MG63 (cell line): ENCODE data around the gene NRXN2. TPM values are rescaled to one million over a fixed set of nuclear protein-coding genes. Genes with fewer than 3 reads are reported as not detected.

ENCODE experiments used
- DNase-seq: peaks from one replicate; pipeline ENCODE4 v3.0.0-alpha.2; 2020
- H3K27me3 ChIP-seq: fragments of 250-450 bp; sonication (Bioruptor Pico); 2 replicates; pipeline ENCODE4 v1.5.1; 2020; ENCODE audit warnings: mild to moderate bottlenecking, moderate library complexity
- H3K36me3 ChIP-seq: fragments of 250-450 bp; sonication (Bioruptor Pico); 2 replicates; pipeline ENCODE4 v1.5.1; 2020; ENCODE audit warnings: mild to moderate bottlenecking, moderate library complexity
- H3K4me3 ChIP-seq: fragments of 250-450 bp; sonication (Bioruptor Pico); 2 replicates; pipeline ENCODE4 v1.5.1; 2020; ENCODE audit warnings: mild to moderate bottlenecking, moderate library complexity
- H3K9me3 ChIP-seq: fragments of 250-450 bp; sonication (Bioruptor Pico); 2 replicates; pipeline ENCODE4 v1.5.1; 2020; ENCODE audit warnings: mild to moderate bottlenecking, moderate library complexity
- total RNA-seq: library from RNA; depleted of rRNA; stranded (reverse); fragments of >200 nt; shearing (Covaris generic); gene quantifications from 2 replicates; pipeline ENCODE4 v1.2.3, GENCODE V29; 2014; ENCODE audit warnings: low replicate concordance

NRXN2 gene
- total RNA-seq, 1 experiment from 2014 or later: 4.2 TPM

- H3K4me3 ChIP-seq: no peak overlapping the region
- H3K27me3 ChIP-seq: no peaks in the 10 kb centered on the region
- no peaks in the 10 kb centered on the region for H3K36me3 ChIP-seq
- peaks cover 9% of the 10 kb centered on the region for H3K9me3 ChIP-seq
- no peak for DNase-seq
Observed at GRCh38 chr11:64593156-64594105, 129.6 kb downstream of the NRXN2 start.

- peaks cover 12% of the 10 kb centered on the region for H3K9me3 ChIP-seq
- no peaks in the 10 kb centered on the region for H3K27me3 ChIP-seq
- no peak overlapping the region for H3K4me3 ChIP-seq
- no peaks in the 10 kb centered on the region for H3K36me3 ChIP-seq
- DNase-seq: no peak
Observed at GRCh38 chr11:64592656-64593055, 130.3 kb downstream of the NRXN2 start.

- Histone ChIP-seq H3K36me3 (no peaks in the 10 kb centered on the region), H3K27me3 (no peaks in the 10 kb centered on the region), H3K9me3 (peaks cover 12% of the 10 kb centered on the region), H3K4me3 (no peak overlapping the region)
- no peak for DNase-seq
Observed at GRCh38 chr11:64592234-64592615, 130.8 kb downstream of the NRXN2 start.

GRCh38 chr11:64591257-64592233 lies 131.5 kb downstream of the NRXN2 start:
- Histone ChIP-seq H3K4me3 (no peak overlapping the region), H3K36me3 (no peaks in the 10 kb centered on the region), H3K27me3 (no peaks in the 10 kb centered on the region), H3K9me3 (peaks cover 12% of the 10 kb centered on the region)
- DNase-seq: no peak

GRCh38 chr11:64590763-64591221 lies 132.2 kb downstream of the NRXN2 start, which contains the start of gene SLC22A12:
Gene SLC22A12, plus strand, starts transcription at chr11:64591220. Its CDS starts 337 bp downstream, at chr11:64591557.
- Histone ChIP-seq H3K9me3 (peaks cover 12% of the 10 kb centered on the region), H3K36me3 (no peaks in the 10 kb centered on the region), H3K4me3 (no peak within 1 kb of the TSS), H3K27me3 (no peaks in the 10 kb centered on the region)
- DNase-seq: no peak

GRCh38 chr11:64588701-64589100 lies 134.3 kb downstream of the NRXN2 start:
- no peaks in the 10 kb centered on the region for H3K27me3 ChIP-seq
- no peak for DNase-seq
- peaks cover 12% of the 10 kb centered on the region for H3K9me3 ChIP-seq
- no peaks in the 10 kb centered on the region for H3K36me3 ChIP-seq
- no peak overlapping the region for H3K4me3 ChIP-seq

GRCh38 chr11:64586366-64586765 lies 136.6 kb downstream of the NRXN2 start:
- Histone ChIP-seq H3K4me3 (no peak overlapping the region), H3K9me3 (peaks cover 12% of the 10 kb centered on the region), H3K36me3 (no peaks in the 10 kb centered on the region), H3K27me3 (no peaks in the 10 kb centered on the region)
- no peak for DNase-seq

- no peak for DNase-seq
- no peaks in the 10 kb centered on the region for H3K36me3 ChIP-seq
- H3K4me3 ChIP-seq: no peak overlapping the region
- no peaks in the 10 kb centered on the region for H3K27me3 ChIP-seq
- H3K9me3 ChIP-seq: peaks cover 12% of the 10 kb centered on the region
Observed at GRCh38 chr11:64585150-64585549, 137.8 kb downstream of the NRXN2 start.

GRCh38 chr11:64583296-64584262 lies 139.4 kb downstream of the NRXN2 start:
- Histone ChIP-seq H3K36me3 (no peaks in the 10 kb centered on the region), H3K27me3 (no peaks in the 10 kb centered on the region), H3K9me3 (peaks cover 5% of the 10 kb centered on the region), H3K4me3 (no peak overlapping the region)
- peak; percentile 86 for DNase-seq

GRCh38 chr11:64582885-64583284 lies 140.1 kb downstream of the NRXN2 start:
- H3K27me3 ChIP-seq: no peaks in the 10 kb centered on the region
- no peak for DNase-seq
- no peaks in the 10 kb centered on the region for H3K36me3 ChIP-seq
- H3K9me3 ChIP-seq: no peaks in the 10 kb centered on the region
- H3K4me3 ChIP-seq: no peak overlapping the region

- H3K9me3 ChIP-seq: no peaks in the 10 kb centered on the region
- DNase-seq: no peak
Observed at GRCh38 chr11:64581057-64581523, 141.9 kb downstream of the NRXN2 start.

GRCh38 chr11:64580412-64580811 lies 142.6 kb downstream of the NRXN2 start:
- no peaks in the 10 kb centered on the region for H3K9me3 ChIP-seq
- H3K27me3 ChIP-seq: no peaks in the 10 kb centered on the region
- DNase-seq: no peak
- no peak overlapping the region for H3K4me3 ChIP-seq
- H3K36me3 ChIP-seq: no peaks in the 10 kb centered on the region

More at GRCh38 chr11:64581057-64581523, 141.9 kb downstream of the NRXN2 start:
- H3K4me3 ChIP-seq: no peak overlapping the region
- H3K27me3 ChIP-seq: no peaks in the 10 kb centered on the region
- H3K36me3 ChIP-seq: no peaks in the 10 kb centered on the region

- Histone ChIP-seq H3K27me3 (peaks cover 6% of the 10 kb centered on the region; the same call in 1 of the 2 replicates), H3K36me3 (no peaks in the 10 kb centered on the region), H3K4me3 (no peak overlapping the region), H3K9me3 (no peaks in the 10 kb centered on the region)
- DNase-seq: no peak
Observed at GRCh38 chr11:64577202-64577601, 145.8 kb downstream of the NRXN2 start.

- H3K36me3 ChIP-seq: no peaks in the 10 kb centered on the region
- no peak for DNase-seq
- H3K27me3 ChIP-seq: peaks cover 6% of the 10 kb centered on the region; the same call in 1 of the 2 replicates
- H3K9me3 ChIP-seq: no peaks in the 10 kb centered on the region
- no peak overlapping the region for H3K4me3 ChIP-seq
Observed at GRCh38 chr11:64572143-64572542, 150.9 kb downstream of the NRXN2 start.

GRCh38 chr11:64571410-64572091 lies 151.4 kb downstream of the NRXN2 start:
- DNase-seq: peak; percentile 10
- no peaks in the 10 kb centered on the region for H3K9me3 ChIP-seq
- no peaks in the 10 kb centered on the region for H3K36me3 ChIP-seq
- peaks cover 6% of the 10 kb centered on the region; the same call in 1 of the 2 replicates for H3K27me3 ChIP-seq
- H3K4me3 ChIP-seq: no peak overlapping the region
